Thyroid gland (tissue), 4 donors: ENCODE results near the gene TLR7. TPM values are rescaled to one million over a fixed set of nuclear protein-coding genes. Genes with fewer than 3 reads are reported as not detected.

Experiments used
- DNase-seq, 2 donors: peaks; one replicate each; pipeline ENCODE4 v3.0.0-alpha.2; 2019
- H3K27ac ChIP-seq, 3 donors: fragments of 200-600 bp; sonication (generic); 1 replicate in 2 of 3; 2 replicates in 1 of 3; pipeline ENCODE4 v1.5.1; 2016 to 2019; ENCODE audit warnings: mild to moderate bottlenecking in 1 of 3, moderate library complexity in 1 of 3
- H3K27me3 ChIP-seq: fragments of 200-600 bp; sonication (generic); one replicate; pipeline ENCODE4 v1.5.1; 2019
- H3K36me3 ChIP-seq, 2 donors: fragments of 200-600 bp; sonication (generic); one replicate each; pipeline ENCODE4 v1.5.1; 2016 to 2019
- H3K4me1 ChIP-seq, 2 donors: fragments of 200-600 bp; sonication (generic); one replicate each; pipeline ENCODE4 v1.5.1; 2017 to 2019
- H3K4me3 ChIP-seq, 3 donors: fragments of 200-600 bp; sonication (generic); replicated peaks in 1 of 3; 1 replicate in 2 of 3; 2 replicates in 1 of 3; pipeline ENCODE4 v1.5.1; 2016; ENCODE audit warnings: mild to moderate bottlenecking in 1 of 3
- H3K9me3 ChIP-seq: fragments of 200-600 bp; sonication (generic); one replicate; pipeline ENCODE4 v1.5.1; 2017
- CTCF ChIP-seq, 6 experiments: fragments of 200-600 bp in 3 of 6; fragments of 450-650 bp in 3 of 6; sonication (generic) in 3 of 6; IDR thresholded peaks; one replicate each; pipeline ENCODE4 v1.5.1; 2016 to 2019; ENCODE audit warnings: antibody characterized with exemption in 6 of 6, mild to moderate bottlenecking in 2 of 6, inconsistent platforms in 1 of 6, moderate library complexity in 1 of 6
- POLR2A ChIP-seq, 2 donors: fragments of 450-650 bp; IDR thresholded peaks; one replicate each; pipeline ENCODE4 v1.6.1; 2017; ENCODE audit warnings: antibody characterized with exemption in 2 of 2, mild to moderate bottlenecking in 2 of 2, moderate library complexity in 1 of 2
- WGBS, 2 donors: methylation state at CpG; one replicate each; pipeline ENCODE4 v1.1.5; 2017; 5-methylcytosine and 5-hydroxymethylcytosine counted together
- intact Hi-C: fragments of 100-400 bp; cut with DNase I; formaldehyde crosslinking; loops from one replicate; pipeline ENCODE4 v1.15.1; 2023
- total RNA-seq, 4 donors: library from RNA; depleted of rRNA; stranded (reverse); fragments of >200 nt; gene quantifications; one replicate each; pipeline ENCODE4 v1.2.3, GENCODE V29; 2016

TLR7 gene
- total RNA-seq, 4 donors from 2014 or later: 0.54 to 0.67 (median 0.60) TPM

GRCh38 chrX:12867685-12868084 lies 813 bp downstream of the TLR7 start:
- TF ChIP-seq POLR2A (IDR thresholded peaks at IDR 0.05): no peak
- no peak for TF ChIP-seq CTCF (IDR thresholded peaks at IDR 0.05)
- Histone ChIP-seq H3K27me3 (no peaks in the 10 kb centered on the region), H3K27ac (no peak overlapping the region), H3K36me3 (no peaks in the 10 kb centered on the region), H3K4me1 (no peaks in the 10 kb centered on the region), H3K9me3 (no peaks in the 10 kb centered on the region), H3K4me3 (no peak overlapping the region)
- intact Hi-C loops: no loop called here
- WGBS, 2 donors: 73 to 77% methylated on average over 4 of the region's 4 CpGs
- DNase-seq: no peak

GRCh38 chrX:12868747-12869146 lies 1.9 kb downstream of the TLR7 start:
- Histone ChIP-seq H3K27ac (no peak overlapping the region), H3K4me3 (no peak overlapping the region), H3K9me3 (no peaks in the 10 kb centered on the region), H3K27me3 (no peaks in the 10 kb centered on the region), H3K36me3 (no peaks in the 10 kb centered on the region), H3K4me1 (no peaks in the 10 kb centered on the region)
- intact Hi-C loops: no loop called here
- 85 to 90% methylated on average over 4 of the region's 4 CpGs for WGBS, 2 donors
- no peak for DNase-seq
- no peak for TF ChIP-seq POLR2A (IDR thresholded peaks at IDR 0.05)
- no peak for TF ChIP-seq CTCF (IDR thresholded peaks at IDR 0.05)

GRCh38 chrX:12871257-12871656 lies 4.4 kb downstream of the TLR7 start:
- intact Hi-C loops: no loop called here
- no peaks in the 10 kb centered on the region for H3K9me3 ChIP-seq
- no peak overlapping the region for H3K4me3 ChIP-seq
- no peak for DNase-seq
- TF ChIP-seq POLR2A (IDR thresholded peaks at IDR 0.05) (no peak), CTCF (IDR thresholded peaks at IDR 0.05) (no peak)
- H3K27me3 ChIP-seq: no peaks in the 10 kb centered on the region
- no peaks in the 10 kb centered on the region for H3K4me1 ChIP-seq
- H3K27ac ChIP-seq: no peak overlapping the region
- 61 to 78% methylated on average over 6 of the region's 6 CpGs for WGBS, 2 donors
- no peaks in the 10 kb centered on the region for H3K36me3 ChIP-seq

- Histone ChIP-seq H3K27me3 (no peaks in the 10 kb centered on the region), H3K27ac (no peak overlapping the region), H3K36me3 (no peaks in the 10 kb centered on the region), H3K4me1 (no peaks in the 10 kb centered on the region), H3K4me3 (no peak overlapping the region), H3K9me3 (no peaks in the 10 kb centered on the region)
- intact Hi-C loops: no loop called here
- TF ChIP-seq CTCF (IDR thresholded peaks at IDR 0.05): no peak
- 81 to 95% methylated on average over 4 of the region's 4 CpGs for WGBS, 2 donors
- DNase-seq: no peak
Measured at GRCh38 chrX:12872741-12873140, 5.9 kb downstream of the TLR7 start.

- Histone ChIP-seq H3K27me3 (no peaks in the 10 kb centered on the region), H3K9me3 (no peaks in the 10 kb centered on the region), H3K36me3 (no peaks in the 10 kb centered on the region), H3K4me1 (no peaks in the 10 kb centered on the region), H3K27ac (no peak overlapping the region), H3K4me3 (no peak overlapping the region)
- WGBS, 2 donors: 44 to 49% methylated on average over 4 of the region's 4 CpGs
- intact Hi-C loops: no loop called here
- no peak for DNase-seq
- TF ChIP-seq POLR2A (IDR thresholded peaks at IDR 0.05): no peak
- no peak for TF ChIP-seq CTCF (IDR thresholded peaks at IDR 0.05)
Measured at GRCh38 chrX:12874581-12874980, 7.7 kb downstream of the TLR7 start.
